Endothelial cell of umbilical vein (primary cell): ENCODE measurements around the gene ADAM11. TPM values are rescaled to one million over a fixed set of nuclear protein-coding genes. Genes with fewer than 3 reads are reported as not detected.
"Not testable (repeated sequence)": the region's sequence is repeated elsewhere in the genome, so short reads cannot be mapped to it uniquely, and the experiment has no call there.

Source experiments
- BruUV-seq: library from RNA; stranded (reverse); fragments of 400-500 nt; replicated peaks from 2 replicates; lab custom pipeline; 2021; lab: Mats Ljungman, UMichigan
- CTCF ChIA-PET: fragments of 300-600, 350-600 bp; sonication (Branson Sonifier 250); formaldehyde crosslinking; loops from one replicate; lab custom pipeline; 2021; ENCODE audit warnings: antibody characterized with exemption, inconsistent platforms; lab: Charles Lee
- POLR2A ChIA-PET: fragments of 300-600, 350-600 bp; sonication (Branson Sonifier 250); formaldehyde crosslinking; loops from one replicate; lab custom pipeline; 2021; ENCODE audit warnings: antibody characterized with exemption, inconsistent platforms; lab: Charles Lee
- DNase-seq: peaks from one replicate; pipeline ENCODE4 v3.0.0-alpha.2; 2011; ENCODE audit warnings: low read depth, low spot score
- FAIRE-seq: peaks from 2 replicates; lab custom pipeline; 2011; peaks lifted over from hg19 to GRCh38; lab: Jason Lieb, UNC
- H2AFZ ChIP-seq: 2 replicates; pipeline ENCODE4 v1.6.0; 2012; ENCODE audit warnings: low read depth, low read length, control low read depth, inconsistent platforms
- H3K27ac ChIP-seq: 2 replicates; pipeline ENCODE4 v1.5.1; 2011; ENCODE audit warnings: low read depth, mild to moderate bottlenecking, control low read depth, low read length, moderate library complexity; ENCODE audit not compliant: insufficient read depth
- H3K27me3 ChIP-seq, 2 experiments: 2 replicates each; pipeline versions ENCODE4 v1.6.0 to v1.6.1; 2011; ENCODE audit warnings: low read length in 2 of 2, mixed read lengths in 1 of 2; ENCODE audit not compliant: control insufficient read depth in 2 of 2, insufficient read depth in 2 of 2
- H3K36me3 ChIP-seq, 2 experiments: 2 replicates in 1 of 2; 3 replicates in 1 of 2; pipeline ENCODE4 v1.5.1; 2011; ENCODE audit warnings: low read length in 2 of 2, mild to moderate bottlenecking in 1 of 2, moderate library complexity in 1 of 2; ENCODE audit not compliant: control insufficient read depth in 2 of 2, insufficient read depth in 2 of 2; ENCODE audit errors: extremely low read depth in 1 of 2
- H3K4me1 ChIP-seq: 3 replicates; pipeline ENCODE4 v1.5.1; 2011; ENCODE audit warnings: mild to moderate bottlenecking, low read length; ENCODE audit not compliant: control insufficient read depth, insufficient read depth; ENCODE audit errors: extremely low read depth
- H3K4me2 ChIP-seq: 2 replicates; pipeline ENCODE4 v1.6.1; 2011; ENCODE audit warnings: low read length, control low read depth, mixed read lengths; ENCODE audit not compliant: insufficient read depth
- H3K4me3 ChIP-seq, 3 experiments: fragments of 200-600 bp in 1 of 3; sonication (generic), shearing (Covaris generic) in 1 of 3; replicated peaks in 1 of 3; 2 replicates each; pipeline ENCODE4 v1.5.1; 2011 to 2016; ENCODE audit warnings: control low read depth in 3 of 3, low read length in 3 of 3, mild to moderate bottlenecking in 2 of 3, inconsistent platforms in 1 of 3, low read depth in 1 of 3, moderate library complexity in 1 of 3; ENCODE audit not compliant: insufficient read depth in 1 of 3
- H3K79me2 ChIP-seq: 2 replicates; pipeline ENCODE4 v1.6.0; 2012; ENCODE audit warnings: low read length, inconsistent platforms; ENCODE audit not compliant: control insufficient read depth, insufficient read depth
- H3K9ac ChIP-seq: replicated peaks from 2 replicates; pipeline ENCODE3; 2011; ENCODE audit warnings: low read length, control low read depth; ENCODE audit not compliant: insufficient read depth; ENCODE audit errors: extremely low read depth
- H3K9me1 ChIP-seq: replicated peaks from 3 replicates; pipeline ENCODE4 v1.6.0; 2011; ENCODE audit warnings: mild to moderate bottlenecking, low read length; ENCODE audit not compliant: control insufficient read depth, insufficient read depth; ENCODE audit errors: extremely low read depth
- H3K9me3 ChIP-seq: replicated peaks from 2 replicates; pipeline ENCODE4 v1.5.1; 2012; ENCODE audit warnings: low read length, inconsistent platforms; ENCODE audit not compliant: control insufficient read depth, insufficient read depth
- H4K20me1 ChIP-seq: replicated peaks from 2 replicates; pipeline ENCODE3; 2011; ENCODE audit warnings: mild to moderate bottlenecking, low read length; ENCODE audit not compliant: control insufficient read depth, insufficient read depth; ENCODE audit errors: extremely low read depth
- CTCF ChIP-seq, 2 donors: IDR thresholded peaks; 1 replicate in 1 of 2; 2 replicates in 1 of 2; pipeline ENCODE4 v1.5.1; 2011; ENCODE audit warnings: low read length in 2 of 2, mild to moderate bottlenecking in 2 of 2, moderate library complexity in 2 of 2, control low read depth in 1 of 2, inconsistent platforms in 1 of 2, low read depth in 1 of 2; ENCODE audit not compliant: insufficient read depth in 1 of 2; ENCODE audit errors: extremely low read depth in 1 of 2
- EZH2 ChIP-seq: IDR thresholded peaks from 2 replicates; pipeline ENCODE4 v1.6.1; 2012; ENCODE audit warnings: borderline replicate concordance, low read depth, mild to moderate bottlenecking, moderate library complexity, low read length, inconsistent platforms; ENCODE audit not compliant: severe bottlenecking
- FOS ChIP-seq: IDR thresholded peaks from 2 replicates; pipeline ENCODE4 v1.6.1; 2011; ENCODE audit warnings: mild to moderate bottlenecking, low read length, moderate library complexity, borderline replicate concordance; ENCODE audit not compliant: insufficient read depth
- GATA2 ChIP-seq: IDR thresholded peaks from 2 replicates; pipeline ENCODE4 v1.7.0; 2011; ENCODE audit warnings: low read depth, mild to moderate bottlenecking, moderate library complexity, mixed read lengths, low read length; ENCODE audit not compliant: insufficient read length, insufficient read depth
- JUN ChIP-seq: IDR thresholded peaks from 2 replicates; pipeline ENCODE4 v1.6.1; 2011; ENCODE audit warnings: borderline replicate concordance, low read depth; ENCODE audit not compliant: insufficient read length, insufficient read depth
- MAX ChIP-seq: IDR thresholded peaks from 2 replicates; pipeline ENCODE4 v1.6.1; 2011; ENCODE audit not compliant: insufficient read depth, insufficient read length
- MYC ChIP-seq: IDR thresholded peaks from one replicate; pipeline ENCODE4 v1.6.1; 2011; ENCODE audit warnings: mild to moderate bottlenecking, low read depth, low read length
- POLR2A ChIP-seq: IDR thresholded peaks from 2 replicates; pipeline ENCODE4 v1.6.1; 2012; ENCODE audit warnings: low read depth, mild to moderate bottlenecking, control low read depth, low read length
- POLR2AphosphoS5 ChIP-seq: IDR thresholded peaks from 2 replicates; pipeline ENCODE4 v1.6.1; 2012; ENCODE audit warnings: low read depth, mild to moderate bottlenecking, control low read depth, low read length, moderate library complexity; ENCODE audit not compliant: insufficient read depth
- dilution Hi-C: fragments of 300-500 bp; cut with MboI; formaldehyde crosslinking; loops from one replicate; pipeline ENCODE4 v1.15.0; 2019; ENCODE audit warnings: low sequenced_read_pairs; ENCODE audit not compliant: extremely low pct_ligation_motif_present
- intact Hi-C: fragments of 100-400 bp; cut with micrococcal nuclease; formaldehyde crosslinking; loops from one replicate; pipeline ENCODE4 v1.10.0; 2022
- polyA plus RNA-seq, 4 experiments: library from polyadenylated mRNA; depleted of rRNA in 3 of 4; stranded (reverse) in 3 of 4; unstranded in 1 of 4; fragments of >200 nt; gene quantifications; 2 replicates each; pipeline versions ENCODE4 v1.2.1 to v1.2.3, GENCODE V29; 2011 to 2012; ENCODE audit warnings: missing spikeins in 1 of 4
- total RNA-seq: library from RNA; stranded (reverse); gene quantifications from 2 replicates; pipeline ENCODE4 v1.2.3, GENCODE V29; 2021

The ADAM11 gene
- total and polyA plus RNA-seq, 2 donors (not counting 3 experiments of a cell fraction or from before 2014, with no cell fraction given): 0.71 to 1.1 TPM

GRCh38 chr17:44812263-44812662 lies 53.5 kb downstream of the ADAM11 start:
- no peak for DNase-seq
- no peak overlapping the region for H3K4me2 ChIP-seq
- H3K36me3 ChIP-seq: no peaks in the 10 kb centered on the region
- H3K27me3 ChIP-seq: no peaks in the 10 kb centered on the region
- no peaks in the 10 kb centered on the region for H3K9me3 ChIP-seq
- H2AFZ ChIP-seq: no peak overlapping the region
- H4K20me1 ChIP-seq: no peaks in the 10 kb centered on the region
- no TSS peak for BruUV-seq
- TF ChIP-seq FOS: no peak
- TF ChIP-seq GATA2: no peak
- TF ChIP-seq POLR2AphosphoS5: no peak
- no peak for TF ChIP-seq CTCF (IDR thresholded peaks at IDR 0.05; ENCODE audit: extremely low read depth in 1 of 2, insufficient read depth in 1 of 2, low read depth in 1 of 2, low read length in 2 of 2)
- TF ChIP-seq POLR2A: no peak
- TF ChIP-seq MAX: no peak
- no peak for TF ChIP-seq JUN
- no peak for TF ChIP-seq EZH2
- TF ChIP-seq MYC: no peak
- H3K9ac ChIP-seq: no peak overlapping the region
- ChIA-PET CTCF (interaction anchor here (1.0 to 1.5 kb wide), 2 partner anchors 9 to 34 kb away, joined by 3 to 4 read pairs; no protein-coding TSS in a partner anchor), POLR2A (no interaction called here)
- no peaks in the 10 kb centered on the region for H3K9me1 ChIP-seq
- H3K27ac ChIP-seq: no peak overlapping the region
- intact Hi-C loops: no loop called here
- H3K4me1 ChIP-seq: no peaks in the 10 kb centered on the region
- peaks cover 38% of the 10 kb centered on the region for H3K79me2 ChIP-seq
- H3K4me3 ChIP-seq: no peak overlapping the region
- no peak for FAIRE-seq
- dilution Hi-C loops: no loop called here

DNA sequence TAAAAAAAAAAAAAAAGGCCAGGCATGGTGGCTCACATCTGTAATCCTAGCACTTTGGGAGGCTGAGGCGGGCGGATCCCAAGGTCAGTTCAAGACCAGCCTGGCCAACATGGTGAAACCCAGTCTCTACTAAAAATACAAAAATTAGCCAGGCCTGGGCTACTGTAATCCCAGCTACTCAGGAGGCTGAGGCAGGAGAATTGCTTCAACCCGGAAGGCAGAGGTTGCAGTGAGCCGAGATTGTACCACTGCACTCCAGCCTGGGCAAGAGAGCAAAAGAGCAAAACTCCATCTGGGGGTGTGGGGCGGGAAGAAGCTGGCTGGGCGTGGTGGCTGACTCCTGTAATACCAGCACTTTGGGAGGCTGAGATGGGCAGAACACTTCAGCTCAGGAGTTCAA lies 59.7 kb downstream of the ADAM11 start:
- H3K27ac ChIP-seq, H3K27me3 ChIP-seq, intact Hi-C loops, H3K9ac ChIP-seq, H3K36me3 ChIP-seq, FAIRE-seq, H3K4me3 ChIP-seq, H3K9me1 ChIP-seq, H3K4me2 ChIP-seq, BruUV-seq, DNase-seq, POLR2A ChIA-PET, H3K9me3 ChIP-seq, H2AFZ ChIP-seq, dilution Hi-C loops, H4K20me1 ChIP-seq: not testable (repeated sequence)
- H3K79me2 ChIP-seq: peaks cover 56% of the 10 kb centered on the region
- CTCF ChIA-PET: interaction anchor here (1.1 kb wide), 1 partner anchor 39 kb away, joined by 5 read pairs; no protein-coding TSS in a partner anchor
- H3K4me1 ChIP-seq: peaks cover 17% of the 10 kb centered on the region
